Activated CD4-positive, alpha-beta T cell treated with anti-CD3 and anti-CD28 coated beads for 1 hour (primary cell): Measurements from ENCODE around the gene ANXA1.

Experiments used
- DNase-seq: peaks from one replicate; pipeline ENCODE4 v3.0.0-alpha.2; 2020

The ANXA1 gene

GRCh38 chr9:73141282-73141681 is 10.4 kb upstream of the ANXA1 start:
- DNase-seq: no peak

- DNase-seq: no peak
Observed at GRCh38 chr9:73143711-73144328, 7.8 kb upstream of the ANXA1 start.

- DNase-seq: no peak
Observed at GRCh38 chr9:73146111-73146815, 5.4 kb upstream of the ANXA1 start.

GRCh38 chr9:73148447-73148937 is 3.2 kb upstream of the ANXA1 start:
- DNase-seq: no peak

GRCh38 chr9:73149371-73150067 is 2.1 kb upstream of the ANXA1 start:
- DNase-seq: no peak

- DNase-seq: no peak
Observed at GRCh38 chr9:73152543-73152844, 829 bp downstream of the ANXA1 start.

GRCh38 chr9:73152953-73153352 is 1.3 kb downstream of the ANXA1 start:
- no peak for DNase-seq

GRCh38 chr9:73153793-73154227 is 2.1 kb downstream of the ANXA1 start:
- no peak for DNase-seq

- DNase-seq: no peak
Observed at GRCh38 chr9:73154271-73154670, 2.6 kb downstream of the ANXA1 start.

- no peak for DNase-seq
Observed at GRCh38 chr9:73154722-73155121, 3.1 kb downstream of the ANXA1 start.

GRCh38 chr9:73155377-73155776 is 3.7 kb downstream of the ANXA1 start:
- no peak for DNase-seq

- no peak for DNase-seq
Observed at GRCh38 chr9:73155968-73156864, 4.6 kb downstream of the ANXA1 start.

- DNase-seq: no peak
Observed at GRCh38 chr9:73156865-73157187, 5.2 kb downstream of the ANXA1 start.

- no peak for DNase-seq
Observed at GRCh38 chr9:73157811-73158210, 6.1 kb downstream of the ANXA1 start.

- no peak for DNase-seq
Observed at GRCh38 chr9:73158723-73159122, 7.1 kb downstream of the ANXA1 start.

GRCh38 chr9:73160868-73161267 is 9.2 kb downstream of the ANXA1 start:
- DNase-seq: no peak

GRCh38 chr9:73162987-73163768 is 11.5 kb downstream of the ANXA1 start:
- DNase-seq: no peak

- no peak for DNase-seq
Observed at GRCh38 chr9:73165911-73166310, 14.2 kb downstream of the ANXA1 start.

GRCh38 chr9:73166468-73166867 is 14.8 kb downstream of the ANXA1 start:
- no peak for DNase-seq

- no peak for DNase-seq
Observed at GRCh38 chr9:73167614-73168013, 15.9 kb downstream of the ANXA1 start.

GRCh38 chr9:73168298-73168934 is 16.8 kb downstream of the ANXA1 start:
- DNase-seq: no peak
